NCI-H1092 treated with DMSO at 0.1 percent for 48 hours (cell line): ENCODE measurements around the gene ANKRD12.
A peak's percentile ranks its signal among the peaks of the same experiment; 100 is the strongest.

Experiments used
- DNase-seq: peaks from one replicate; lab custom pipeline; 2025; lab: John Stamatoyannopoulos, UW

The ANKRD12 gene

DNA sequence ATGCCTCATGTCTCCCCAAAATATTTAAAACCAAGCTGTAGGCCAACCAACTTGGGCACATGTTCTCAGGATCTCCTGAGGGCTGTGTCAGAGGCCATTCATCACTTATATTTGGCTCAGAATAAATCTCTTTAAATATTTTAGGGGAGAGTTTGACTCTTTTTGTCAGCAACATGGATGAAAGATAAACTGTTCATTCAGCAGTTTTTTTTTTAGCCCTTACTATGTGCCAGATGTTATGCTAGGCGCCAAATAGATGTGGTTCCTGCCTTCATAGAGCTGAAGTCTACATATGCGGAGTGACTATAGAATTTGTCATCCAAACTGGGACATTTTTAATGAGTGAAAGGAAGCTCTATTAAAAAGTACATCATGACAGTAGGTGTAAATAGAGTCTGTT is 155.5 kb downstream of the ANKRD12 start:
- DNase-seq, result no peak

DNA sequence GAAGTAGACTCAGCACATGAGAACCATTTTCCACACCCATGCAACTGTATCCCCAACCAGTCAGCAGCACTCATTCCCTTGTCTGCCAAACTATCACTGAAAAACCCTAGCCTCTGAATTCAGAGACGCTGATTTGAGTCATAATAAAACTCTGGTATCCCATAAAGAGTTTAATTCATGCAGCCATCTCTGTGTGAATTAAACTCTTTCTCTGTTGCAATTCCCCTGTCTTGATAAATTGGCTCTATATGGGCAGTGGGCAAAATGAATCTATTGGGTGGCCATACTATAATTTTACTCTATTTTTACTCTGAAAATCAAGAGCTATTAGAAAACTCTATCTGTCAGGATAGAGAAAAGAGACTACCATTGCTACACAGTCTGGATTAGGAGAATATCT is 157.4 kb downstream of the ANKRD12 start:
- DNase-seq, result no peak

DNA sequence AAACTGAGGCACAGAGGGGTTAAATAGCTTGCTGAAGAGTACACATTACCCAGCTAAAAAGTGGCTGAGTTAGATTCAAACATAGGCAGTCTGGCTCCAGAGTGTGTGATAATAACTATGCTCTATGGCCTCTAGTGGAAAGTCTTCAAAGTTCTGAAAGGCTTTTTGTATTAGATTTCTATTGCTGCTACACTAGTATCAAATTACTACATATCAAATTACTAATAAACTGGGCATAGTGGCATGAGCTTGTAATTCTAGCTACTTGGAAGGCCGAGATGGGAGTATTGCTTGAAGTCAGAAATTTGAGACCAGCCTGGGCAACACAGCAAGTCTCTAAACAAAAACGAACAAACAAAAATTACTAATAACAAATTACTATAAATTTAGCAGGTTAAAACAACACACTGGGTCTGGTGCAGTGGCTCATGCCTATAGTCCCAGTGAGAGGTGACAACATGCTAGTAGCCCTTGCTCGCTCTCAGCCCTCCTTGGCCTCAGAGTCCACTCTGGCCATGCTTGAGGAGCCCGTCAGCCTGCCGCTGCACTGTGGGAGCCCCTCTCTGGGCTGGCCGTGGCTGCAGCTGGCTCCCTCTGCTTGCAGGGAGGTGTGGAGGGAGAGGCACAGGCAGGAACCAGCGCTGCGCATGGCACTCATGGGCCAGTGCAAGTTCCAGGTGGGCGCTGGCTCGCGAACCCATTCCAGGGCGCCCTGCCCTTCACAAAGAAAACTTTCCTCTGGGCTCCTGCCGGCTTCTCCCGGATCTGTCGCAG is 159.8 kb downstream of the ANKRD12 start:
- DNase-seq, result no peak

DNA sequence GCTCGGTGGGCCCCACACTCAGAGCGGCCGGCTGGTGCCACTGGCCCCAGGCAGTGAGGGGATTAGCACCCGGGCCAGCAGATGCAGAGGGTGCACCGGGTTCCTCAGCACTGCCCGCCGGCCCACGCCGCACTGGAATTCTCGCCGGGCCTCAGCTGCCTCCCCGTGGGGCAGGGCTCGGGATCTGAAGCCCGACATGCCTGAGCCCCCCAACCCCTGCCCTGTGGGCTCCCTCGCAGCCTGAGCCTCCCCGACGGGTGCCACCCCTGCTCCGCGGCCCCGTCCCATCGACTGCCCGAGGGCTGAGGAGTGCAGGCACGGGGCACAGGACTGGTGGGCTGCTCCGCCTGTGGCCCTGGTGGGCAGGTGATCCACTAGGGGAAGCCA is 160.4 kb downstream of the ANKRD12 start:
- no peak for DNase-seq

DNA sequence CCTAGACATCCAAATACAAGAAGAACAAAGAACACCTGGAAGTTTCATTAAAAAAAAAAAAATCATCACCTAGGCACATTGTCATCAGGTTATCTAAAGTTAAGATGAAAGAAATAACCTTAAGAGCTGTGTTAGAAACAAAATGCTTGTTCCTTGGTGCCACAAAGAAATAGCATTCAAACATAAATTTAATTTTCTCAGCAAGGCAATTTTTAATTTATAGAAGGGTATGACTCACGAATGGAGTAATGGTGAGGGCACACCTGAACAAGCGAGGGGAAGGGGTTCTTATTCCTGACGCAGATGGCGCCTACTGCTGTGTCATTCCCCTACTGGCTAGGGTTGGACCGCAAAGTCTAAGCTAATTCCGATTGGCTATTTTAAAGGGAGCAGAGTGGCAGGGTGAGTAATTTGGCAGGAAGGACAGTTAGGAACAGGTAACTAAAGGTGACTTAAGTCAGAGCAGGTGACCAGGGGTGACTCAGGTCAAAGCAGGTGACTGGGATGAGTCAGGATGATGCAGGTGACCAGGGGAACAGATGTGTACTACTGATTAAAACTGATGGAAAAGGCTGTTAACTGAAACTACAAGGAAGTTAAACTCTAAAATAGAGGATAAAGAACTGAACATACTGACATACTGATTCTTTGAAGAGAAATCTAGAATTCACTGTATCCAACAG is 167.9 kb downstream of the ANKRD12 start:
- DNase-seq, result no peak

DNA sequence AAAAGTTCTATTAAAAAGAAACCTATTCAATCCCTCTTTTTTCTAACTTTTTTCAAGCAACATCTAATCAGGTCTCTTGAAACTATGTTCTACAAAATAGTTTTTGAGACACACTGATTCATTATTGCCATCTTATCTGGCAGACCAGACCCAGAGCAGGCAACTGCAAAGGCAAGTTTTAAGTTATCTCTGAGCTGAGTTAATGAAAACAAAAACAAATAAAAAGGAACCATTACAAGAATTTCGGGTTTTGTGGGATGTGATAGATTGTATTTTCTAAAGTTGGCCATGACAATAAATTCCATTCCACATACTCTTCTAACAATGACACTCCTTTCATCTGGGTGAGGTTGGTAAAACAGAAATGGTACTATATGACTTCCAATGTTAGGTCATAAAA is 182.8 kb downstream of the ANKRD12 start:
- no peak for DNase-seq

DNA sequence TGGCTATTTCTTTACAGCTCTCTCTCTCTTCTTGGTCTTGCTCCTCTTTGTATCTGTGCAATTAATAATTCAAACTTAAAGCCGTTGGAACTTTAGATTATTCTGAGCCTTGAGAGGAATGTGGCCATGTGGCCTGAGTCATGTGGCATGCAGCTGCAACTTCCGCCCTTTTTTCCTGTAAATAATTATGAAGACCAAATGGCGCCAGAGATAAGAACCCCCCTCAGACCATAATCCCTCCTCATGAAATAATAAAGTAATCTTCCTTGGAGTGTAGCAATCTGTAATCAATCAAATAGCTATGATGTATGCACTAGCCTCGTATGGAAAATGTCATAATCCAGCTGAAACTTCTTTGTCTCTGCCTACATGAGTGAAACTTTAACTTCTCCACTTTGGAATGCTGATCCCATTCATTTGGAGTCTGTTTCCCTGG is 184.5 kb downstream of the ANKRD12 start:
- no peak for DNase-seq

DNA sequence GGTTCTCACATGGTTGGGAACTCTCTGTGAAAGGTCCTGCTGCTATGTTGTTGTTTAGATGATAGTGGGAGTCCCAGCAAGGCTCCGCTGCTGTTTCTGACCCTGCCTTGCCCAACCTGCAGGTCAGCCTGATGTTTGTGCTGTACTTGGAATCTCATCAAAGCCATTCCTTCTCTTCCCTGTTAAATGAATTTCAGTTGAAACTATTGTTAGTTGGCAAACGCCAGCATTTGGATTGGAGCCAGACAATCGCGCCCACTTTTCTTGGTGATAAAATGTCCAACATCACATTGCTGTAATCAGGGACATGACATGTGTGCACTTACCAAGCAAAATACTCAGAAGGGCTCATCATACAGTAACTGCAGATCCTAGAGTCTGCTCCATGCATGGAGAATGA is 185.2 kb downstream of the ANKRD12 start:
- no peak for DNase-seq

GRCh38 chr18:9322744-9323143 is 186.2 kb downstream of the ANKRD12 start:
- DNase-seq, result no peak

- DNase-seq, result no peak
Measured at GRCh38 chr18:9323750-9324445, 187.3 kb downstream of the ANKRD12 start.

GRCh38 chr18:9325716-9326115 is 189.1 kb downstream of the ANKRD12 start:
- DNase-seq, result no peak

- DNase-seq, result no peak
Measured at GRCh38 chr18:9328776-9329175, 192.2 kb downstream of the ANKRD12 start.

DNA sequence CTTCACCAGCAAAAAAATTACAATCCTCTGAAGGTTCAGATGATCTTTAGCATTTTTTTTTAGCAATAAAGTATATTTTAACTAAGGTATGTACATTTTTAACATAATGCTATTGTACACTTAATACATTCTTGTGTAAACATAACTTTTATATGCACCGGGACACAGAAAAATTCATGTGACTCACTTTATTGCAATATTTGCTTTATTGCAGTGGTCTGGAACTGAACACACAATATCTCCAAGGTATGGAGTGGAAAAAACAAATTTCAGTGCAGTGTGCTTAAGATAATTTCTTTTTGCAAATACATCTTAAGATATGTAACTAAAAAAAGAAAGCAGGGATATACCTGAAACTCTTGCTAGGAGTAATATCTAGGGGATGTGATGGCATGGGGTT is 192.9 kb downstream of the ANKRD12 start:
- no peak for DNase-seq

DNA sequence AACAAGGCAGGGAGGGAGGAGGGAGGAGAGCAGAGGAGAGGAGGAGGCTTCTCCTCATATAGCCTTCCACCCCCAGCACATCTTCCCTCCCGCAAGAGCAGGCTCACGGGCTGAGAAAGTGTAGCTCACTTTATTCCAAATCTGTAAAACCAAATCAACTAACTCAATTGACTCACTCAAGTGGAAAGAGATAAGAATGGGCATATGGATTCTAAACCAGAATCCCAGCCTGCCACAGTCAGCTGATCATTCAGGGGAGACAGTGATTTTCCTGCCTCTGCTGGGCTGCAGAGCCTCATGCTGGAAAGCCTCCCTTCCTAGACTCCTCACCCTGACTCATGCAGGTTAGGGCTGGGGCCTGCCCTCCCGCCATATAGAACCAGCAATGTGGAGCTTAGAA is 193.8 kb downstream of the ANKRD12 start:
- DNase-seq, result no peak

DNA sequence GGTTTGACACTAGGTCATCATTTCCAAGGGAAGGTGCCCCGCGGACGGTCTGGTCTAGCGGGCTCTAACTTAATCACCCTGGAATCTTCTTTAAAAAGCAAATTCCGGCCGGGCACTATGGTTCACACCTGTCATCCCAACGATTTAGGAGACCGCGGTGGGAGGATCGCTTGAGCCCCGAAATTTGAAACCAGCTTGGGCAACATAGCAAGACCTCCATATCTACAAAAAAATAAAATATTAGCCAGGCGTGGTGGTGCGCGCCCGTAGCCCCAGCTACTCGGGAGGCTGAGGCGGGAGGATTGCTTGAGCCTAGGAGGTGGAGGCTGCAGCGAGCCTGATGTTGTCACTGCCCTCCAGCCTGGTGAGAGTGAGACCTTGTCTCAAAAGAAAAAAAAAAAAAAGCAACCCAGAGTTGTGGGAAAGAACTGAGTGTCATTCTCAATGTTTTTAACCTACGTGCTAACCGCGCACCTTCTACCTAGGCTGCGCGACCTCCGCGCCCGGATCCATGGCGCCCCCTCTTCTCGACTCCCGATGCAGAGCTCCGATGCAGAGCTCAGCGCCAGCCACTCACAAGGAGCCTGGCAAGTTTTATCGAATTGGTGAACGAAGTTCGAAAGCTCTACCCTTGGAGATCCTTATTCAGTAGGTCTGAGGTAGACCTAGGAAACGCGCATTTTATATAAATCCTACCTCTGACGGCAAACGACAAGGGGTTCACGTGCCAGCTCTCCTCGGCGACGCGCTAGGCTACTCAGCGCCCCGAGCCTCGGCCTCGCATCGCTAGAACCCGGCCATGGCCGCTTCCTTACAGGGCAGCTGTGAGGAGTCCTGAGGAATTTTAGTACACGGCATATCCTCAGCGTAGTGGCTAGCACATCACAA is 197.1 kb downstream of the ANKRD12 start:
- DNase-seq, result no peak

DNA sequence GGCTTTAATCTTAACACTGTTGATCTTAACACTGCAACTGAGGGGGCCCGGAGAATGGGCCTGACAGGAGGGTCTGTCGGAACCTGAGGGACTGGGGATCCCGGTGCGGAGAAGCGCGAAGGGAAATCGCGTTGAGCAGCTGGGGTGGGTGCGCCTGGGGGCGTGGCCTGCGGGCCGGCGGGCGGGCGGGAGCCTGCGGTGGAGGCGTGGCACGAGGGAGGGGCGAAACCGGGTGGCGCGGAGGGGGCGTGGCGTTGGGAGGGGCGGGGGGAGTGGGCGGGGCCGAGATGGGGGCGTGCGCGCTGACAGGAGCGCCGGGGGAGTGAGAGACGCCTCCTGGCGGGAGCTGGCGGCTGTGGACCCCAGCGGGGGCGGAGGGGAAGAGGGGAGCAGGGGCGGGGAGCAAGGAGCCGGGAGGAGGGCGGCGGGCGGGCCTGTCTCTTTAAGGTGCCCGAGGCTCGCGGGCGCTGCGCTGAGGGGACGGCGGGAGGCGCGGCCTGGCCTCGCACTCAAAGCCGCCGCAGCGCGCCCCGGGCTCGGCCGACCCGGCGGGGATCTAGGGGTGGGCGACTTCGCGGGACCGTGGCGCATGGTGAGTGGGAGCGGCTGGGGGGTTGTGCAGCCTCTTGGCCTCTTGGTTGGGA is 197.9 kb downstream of the ANKRD12 start, which contains the start of gene TWSG1:
Gene TWSG1 (plus strand): TSS at position 445 of the 644 bp plus-strand sequence. CDS start 2,457 bp downstream, outside the sequence.
- peak; percentile 78 for DNase-seq

DNA sequence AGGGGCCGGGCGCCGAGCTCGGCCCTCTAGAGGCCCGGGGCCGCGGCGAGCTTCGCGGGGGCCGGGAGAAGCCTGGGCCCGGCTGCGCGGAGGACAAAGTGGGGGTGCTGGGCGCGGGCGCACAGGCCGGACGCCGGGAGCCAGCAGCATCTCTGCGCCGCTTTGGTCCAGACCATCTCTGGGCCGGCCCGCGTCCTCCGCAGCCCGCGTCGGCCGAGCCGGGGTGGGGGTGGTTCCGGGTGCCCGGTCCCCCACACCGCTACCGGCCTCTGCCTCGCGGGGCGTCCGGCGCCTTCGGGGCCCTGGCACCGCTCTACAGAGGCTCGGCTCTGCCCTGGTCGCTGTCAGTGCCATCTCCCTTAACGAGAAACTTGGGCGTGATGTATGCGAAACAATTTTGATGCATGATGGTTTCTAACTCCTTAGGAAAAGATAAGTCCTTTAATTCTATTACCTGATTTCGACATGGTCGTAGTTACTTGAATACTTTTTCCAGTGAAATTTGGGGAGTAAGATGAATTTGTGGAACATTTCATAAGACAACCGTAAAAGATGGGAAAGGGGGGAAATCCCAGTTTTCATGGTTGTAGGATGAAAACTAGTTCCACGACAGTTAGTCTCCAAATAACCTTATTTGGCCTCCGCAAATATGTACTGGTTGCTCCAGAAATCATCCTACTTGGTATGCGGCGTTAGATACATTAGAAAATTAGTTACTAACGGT is 198.6 kb downstream of the ANKRD12 start:
- DNase-seq, result peak; percentile 19
